ENCODE measurements around the gene F5.

The F5 gene

GRCh38 chr1:169475806-169476387 lies 110.4 kb downstream of the F5 start:
- no peak for DNase-seq

- no peak for DNase-seq
Measured at GRCh38 chr1:169474302-169474995, 111.8 kb downstream of the F5 start.

GRCh38 chr1:169473347-169473746 lies 112.9 kb downstream of the F5 start:
- DNase-seq, result no peak

- no peak for DNase-seq
Measured at GRCh38 chr1:169472738-169473137, 113.5 kb downstream of the F5 start.

GRCh38 chr1:169468982-169469381 lies 117.3 kb downstream of the F5 start:
- DNase-seq, result no peak

GRCh38 chr1:169466259-169467230 lies 119.7 kb downstream of the F5 start:
- no peak for DNase-seq

- no peak for DNase-seq
Measured at GRCh38 chr1:169465281-169465680, 121.0 kb downstream of the F5 start.

Measured in CD4-positive, alpha-beta T cell treated with Interleukin-15 for 1 hour (primary cell).